Activated T-helper 1 cell treated with anti-CD3 and anti-CD28 coated beads, Interleukin-2, amount 50 U/mL, for 16 hours (primary cell): ENCODE measurements around the gene TAF12.
A peak's percentile ranks its signal among the peaks of the same experiment; 100 is the strongest.
"Not testable (repeated sequence)": the region's sequence is repeated elsewhere in the genome, so short reads cannot be mapped to it uniquely, and the experiment has no call there.

Experiments
- DNase-seq, 2 donors: peaks; one replicate each; pipeline ENCODE4 v3.0.0-alpha.2; 2020; ENCODE audit warnings: low read depth in 1 of 2, low spot score in 1 of 2

Gene TAF12, protein sequence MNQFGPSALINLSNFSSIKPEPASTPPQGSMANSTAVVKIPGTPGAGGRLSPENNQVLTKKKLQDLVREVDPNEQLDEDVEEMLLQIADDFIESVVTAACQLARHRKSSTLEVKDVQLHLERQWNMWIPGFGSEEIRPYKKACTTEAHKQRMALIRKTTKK

DNA sequence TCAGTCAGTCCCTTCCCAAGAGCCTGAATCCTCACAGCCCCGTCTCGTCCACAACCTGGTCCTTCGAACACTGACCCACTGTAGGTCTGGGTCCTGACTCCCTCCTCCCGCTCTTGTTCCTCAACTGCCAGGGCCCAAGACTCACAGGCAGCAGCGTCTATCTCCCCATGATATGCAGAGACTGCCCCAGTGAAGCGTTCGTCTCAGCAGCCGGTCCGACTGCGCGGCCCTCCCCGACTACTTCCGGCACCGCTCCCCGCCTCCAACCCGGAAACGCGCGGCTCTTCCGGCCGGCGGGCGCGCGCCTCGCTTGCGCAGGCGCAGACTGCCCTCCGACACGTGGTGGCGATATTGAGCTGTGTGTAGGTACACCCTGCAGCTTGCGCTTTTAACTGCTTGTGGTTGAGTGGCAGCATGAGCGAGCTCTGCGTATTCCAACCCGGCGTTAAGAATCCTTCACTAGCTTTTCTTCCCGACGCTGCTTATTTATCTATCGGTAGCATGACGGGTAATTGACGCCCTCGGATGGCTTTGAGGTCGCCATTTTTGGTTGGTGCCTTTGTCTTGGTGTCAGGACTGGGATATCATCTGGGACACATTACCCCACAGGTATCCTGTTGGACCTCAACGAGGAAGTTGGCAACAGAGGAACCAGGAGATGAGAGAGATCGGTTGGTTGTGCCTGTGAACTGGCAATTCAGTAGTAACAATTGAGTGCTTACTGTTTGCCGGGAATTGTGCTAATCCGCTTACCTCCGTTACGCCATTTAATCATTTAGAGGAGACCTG is at the start of gene TAF12:
Gene TAF12 (minus strand): TSS at position 221 of the 789 bp plus-strand sequence. CDS start 20,986 bp downstream, outside the sequence.
- peak; percentile 78 to 90 for DNase-seq

DNA sequence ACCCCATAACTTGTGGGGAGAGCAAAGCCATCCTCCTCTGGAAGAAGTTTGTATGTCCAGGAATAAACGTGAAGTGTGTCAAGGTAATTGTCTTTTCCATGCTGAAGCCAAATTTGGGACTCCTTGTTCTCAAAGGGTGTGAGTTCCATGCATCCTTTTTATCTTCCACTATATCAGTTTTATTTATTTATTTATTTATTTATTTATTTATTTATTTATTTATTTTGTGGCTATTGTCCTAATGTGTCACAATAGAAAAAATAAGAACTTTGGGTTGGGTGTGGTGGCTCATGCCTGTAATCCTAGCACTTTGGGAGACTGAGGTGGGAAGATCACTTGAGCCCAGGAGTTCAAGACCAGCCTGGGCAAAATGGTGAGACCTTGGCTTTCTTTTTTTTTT is 48.8 kb upstream of the TAF12 start:
- DNase-seq = not testable (repeated sequence)

DNA sequence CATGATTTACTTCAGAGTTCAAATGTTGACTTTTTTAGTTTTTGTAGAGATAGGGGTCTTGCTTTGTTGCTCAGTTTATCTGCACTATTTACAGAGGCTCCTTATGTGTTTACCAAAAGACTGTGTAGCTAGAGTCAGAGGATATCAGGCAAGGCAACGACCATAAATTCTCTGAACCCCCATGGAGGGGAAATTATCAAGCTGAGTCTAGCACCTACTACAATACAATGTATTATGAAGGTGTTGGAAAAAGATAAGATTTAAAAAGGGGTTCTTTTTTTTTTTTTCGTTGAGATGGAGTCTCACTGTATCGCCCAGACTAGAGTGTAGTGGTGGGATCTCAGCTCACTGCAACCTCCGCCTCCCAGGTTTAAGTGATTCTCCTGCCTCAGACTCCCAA is 42.1 kb upstream of the TAF12 start:
- no peak for DNase-seq

DNA sequence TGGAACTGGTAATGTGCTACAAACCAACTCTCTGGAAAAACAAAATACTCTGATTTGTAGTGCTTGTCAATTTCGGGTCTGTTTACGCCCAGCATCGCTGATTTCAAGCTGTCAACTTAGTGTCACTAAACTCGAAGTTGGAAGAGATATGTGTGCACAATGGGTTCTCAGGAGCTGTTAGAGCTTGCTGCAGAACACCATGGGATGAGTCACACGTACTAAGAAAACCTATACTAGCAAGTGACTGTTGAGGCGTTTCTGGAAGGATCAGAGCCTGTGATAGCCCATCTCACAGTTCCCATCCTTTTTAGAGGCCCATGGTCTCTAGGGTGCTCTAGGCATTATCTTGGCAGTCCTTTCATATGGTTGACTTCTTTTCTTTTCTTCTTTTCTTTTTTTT is 40.0 kb upstream of the TAF12 start:
- no peak for DNase-seq

DNA sequence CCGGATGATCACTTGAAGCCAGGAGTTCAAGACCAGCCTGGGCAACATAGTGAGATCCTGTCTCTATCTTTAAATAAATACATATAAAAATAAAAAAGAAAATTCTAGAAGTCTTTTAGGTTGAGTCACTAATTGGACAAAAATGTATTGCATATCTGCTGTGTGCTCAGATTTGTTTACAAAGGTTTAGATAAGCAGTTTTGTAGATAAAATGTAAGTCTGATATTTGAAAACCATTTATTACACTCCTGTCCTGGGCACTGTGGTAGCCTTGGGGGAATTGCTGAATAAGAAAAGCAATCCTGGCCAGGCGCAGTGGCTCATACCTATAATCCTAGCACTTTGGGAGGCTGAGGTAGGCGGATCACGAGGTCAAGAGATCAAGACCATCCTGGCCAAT is 37.3 kb upstream of the TAF12 start:
- DNase-seq = no peak

DNA sequence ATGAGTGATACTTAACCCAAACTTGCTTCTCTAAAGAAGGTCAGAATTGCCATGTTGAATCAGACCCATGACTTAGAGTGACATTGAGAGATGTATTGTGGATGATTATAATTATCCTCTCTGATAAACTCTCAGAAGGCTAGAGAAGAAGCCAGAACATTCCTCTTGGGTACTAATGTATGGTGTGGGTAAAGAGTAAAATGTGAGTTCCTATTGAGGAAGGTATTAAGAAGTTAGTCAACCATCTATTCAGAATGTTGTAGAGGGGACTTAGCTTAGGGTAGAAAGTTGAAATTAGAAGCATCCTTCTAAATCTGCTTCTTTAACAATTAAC is 33.0 kb upstream of the TAF12 start:
- DNase-seq = no peak

DNA sequence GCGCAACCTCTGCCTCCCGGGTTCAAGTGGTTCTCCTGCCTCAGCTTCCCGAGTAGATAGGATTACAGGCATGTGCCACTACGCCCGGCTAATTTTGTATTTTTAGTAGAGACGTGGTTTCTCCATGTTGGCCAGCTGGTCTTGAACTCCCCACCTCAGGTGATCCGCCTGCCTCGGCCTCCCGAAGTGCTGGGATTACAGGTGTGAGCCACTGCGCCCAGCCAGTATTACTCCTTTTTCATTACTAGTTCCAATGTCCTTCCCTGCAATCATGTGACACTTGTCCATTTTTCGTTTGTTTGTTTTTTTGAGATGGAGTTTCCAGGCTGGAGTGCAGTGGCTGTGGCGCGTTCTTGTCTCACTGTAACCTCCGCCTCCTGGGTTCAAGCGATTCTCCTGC is 30.1 kb upstream of the TAF12 start:
- not testable (repeated sequence) for DNase-seq

DNA sequence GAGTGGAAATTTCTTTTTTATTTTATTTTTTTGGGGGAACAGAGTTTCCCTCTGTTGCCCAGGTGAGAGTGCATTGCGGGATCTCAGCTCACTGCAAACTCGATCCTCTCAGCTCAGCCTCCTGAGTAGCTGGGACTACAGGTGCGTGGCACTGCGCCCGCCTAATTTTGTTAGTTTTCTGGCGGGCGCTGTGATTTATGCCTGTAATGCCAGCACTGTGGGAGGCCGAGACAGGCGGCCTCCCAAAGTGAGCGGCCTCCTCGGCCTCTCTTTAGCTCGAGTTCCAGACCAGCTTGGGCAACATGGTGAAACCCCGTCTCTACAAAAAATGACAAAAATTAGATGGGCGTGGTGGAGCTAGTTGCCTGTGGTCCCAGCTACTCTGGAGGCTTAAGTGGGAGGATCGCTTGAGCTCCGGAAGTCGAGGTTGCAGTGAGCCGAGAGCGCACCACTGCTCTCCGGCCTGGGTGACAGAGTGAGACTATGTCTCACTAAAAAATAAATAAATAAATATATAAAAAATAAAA is 28.4 kb upstream of the TAF12 start:
- DNase-seq = no peak

DNA sequence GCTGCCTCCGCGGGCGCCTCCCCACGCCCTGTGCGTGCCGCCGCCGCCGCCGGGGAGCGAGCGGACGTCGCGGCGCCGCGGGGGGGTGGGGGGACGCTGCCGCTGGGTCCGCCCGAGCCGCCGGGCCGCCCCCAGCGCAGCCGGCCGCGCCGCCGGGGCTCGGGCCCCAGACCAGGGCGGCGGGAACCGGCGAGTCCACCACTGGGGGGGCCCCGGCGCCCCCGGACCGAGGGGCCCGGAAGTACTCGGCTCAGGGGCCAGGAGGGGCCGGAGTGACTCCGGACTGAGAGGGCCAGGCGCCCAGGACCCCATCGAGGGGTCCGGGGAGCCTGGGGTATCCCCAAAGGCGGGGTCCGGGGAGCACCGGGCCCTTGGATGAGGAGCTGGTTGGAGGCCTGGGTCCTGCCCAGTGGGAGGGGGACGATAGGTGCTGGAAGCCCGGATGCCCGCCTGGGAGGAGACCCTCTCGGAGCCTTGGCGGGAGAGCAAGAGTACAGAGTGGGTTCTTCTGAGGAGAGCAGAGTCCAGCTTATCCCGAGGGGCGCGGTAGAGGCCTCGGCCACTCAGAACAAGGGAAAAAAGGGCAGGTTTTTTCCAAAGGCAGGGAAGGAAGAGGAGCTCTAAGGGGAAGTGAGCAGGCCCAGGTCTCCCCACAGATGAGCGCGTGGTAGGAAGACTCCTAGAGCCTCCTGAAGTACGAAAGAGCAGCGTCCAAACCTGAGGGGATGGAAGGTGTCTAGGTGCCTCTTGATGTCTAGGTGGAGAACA is 26.3 kb upstream of the TAF12 start:
- peak; percentile 6 to 14 for DNase-seq

DNA sequence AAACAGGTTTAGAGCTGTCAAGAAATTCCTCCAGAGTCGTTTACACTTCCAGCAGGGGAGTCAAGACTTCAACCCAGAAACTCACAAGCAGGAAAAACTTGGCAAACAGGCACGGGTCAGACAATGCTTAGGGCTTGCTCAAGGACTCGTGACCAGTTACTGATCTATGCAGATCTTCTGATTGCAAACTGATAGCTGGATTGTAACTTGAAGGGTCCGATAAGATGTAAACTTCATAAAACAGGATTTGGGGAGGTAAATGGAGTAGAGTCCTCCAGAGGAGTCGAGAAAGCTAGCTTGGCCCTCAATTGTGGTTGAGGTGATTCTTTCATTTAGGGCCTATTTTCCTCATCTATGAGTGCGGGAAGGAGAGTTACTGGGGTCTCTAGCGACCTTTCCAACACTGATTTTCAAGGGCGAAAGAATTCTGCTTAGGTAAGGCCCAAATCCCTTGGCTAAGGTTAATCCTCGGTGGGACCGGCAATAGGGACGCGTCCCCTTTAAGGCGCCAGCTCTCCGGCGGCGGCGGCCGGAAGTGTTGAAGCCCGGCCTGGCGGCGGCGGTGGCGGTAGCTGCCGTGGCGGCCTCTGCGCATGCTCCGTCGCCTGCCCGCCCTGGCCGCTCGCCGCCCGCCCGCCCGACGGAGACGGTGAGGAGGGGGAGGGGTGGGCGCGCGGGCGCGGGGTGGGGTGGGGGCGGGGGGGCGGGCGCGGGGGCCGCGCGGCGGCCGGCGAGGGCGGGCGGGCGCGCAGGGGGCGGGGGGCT is 25.5 kb upstream of the TAF12 start, which contains the start of gene GMEB1:
Gene GMEB1 (plus strand): TSS at position 594 of the 765 bp plus-strand sequence. CDS start 14,829 bp downstream, outside the sequence.
- peak; percentile 61 to 81 for DNase-seq

DNA sequence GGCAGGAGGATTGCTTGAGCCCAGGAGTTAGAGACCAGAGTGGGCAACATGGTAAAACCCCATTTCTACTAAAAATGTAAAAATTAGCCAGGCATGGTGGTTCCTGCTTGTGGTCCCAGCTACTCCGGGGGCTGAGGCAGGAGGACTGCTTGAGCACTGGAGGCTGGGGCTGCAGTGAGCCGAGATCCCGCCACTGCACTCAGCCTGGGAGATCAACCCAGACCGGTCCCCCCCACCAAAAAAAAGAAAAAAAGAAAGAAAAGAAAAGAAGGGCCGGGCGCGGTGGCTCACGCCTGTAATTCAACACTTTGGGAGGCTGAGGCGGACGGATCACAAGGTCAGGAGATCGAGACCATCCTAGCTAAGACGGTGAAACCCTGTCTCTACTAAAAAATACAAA is 23.9 kb upstream of the TAF12 start:
- no peak for DNase-seq

DNA sequence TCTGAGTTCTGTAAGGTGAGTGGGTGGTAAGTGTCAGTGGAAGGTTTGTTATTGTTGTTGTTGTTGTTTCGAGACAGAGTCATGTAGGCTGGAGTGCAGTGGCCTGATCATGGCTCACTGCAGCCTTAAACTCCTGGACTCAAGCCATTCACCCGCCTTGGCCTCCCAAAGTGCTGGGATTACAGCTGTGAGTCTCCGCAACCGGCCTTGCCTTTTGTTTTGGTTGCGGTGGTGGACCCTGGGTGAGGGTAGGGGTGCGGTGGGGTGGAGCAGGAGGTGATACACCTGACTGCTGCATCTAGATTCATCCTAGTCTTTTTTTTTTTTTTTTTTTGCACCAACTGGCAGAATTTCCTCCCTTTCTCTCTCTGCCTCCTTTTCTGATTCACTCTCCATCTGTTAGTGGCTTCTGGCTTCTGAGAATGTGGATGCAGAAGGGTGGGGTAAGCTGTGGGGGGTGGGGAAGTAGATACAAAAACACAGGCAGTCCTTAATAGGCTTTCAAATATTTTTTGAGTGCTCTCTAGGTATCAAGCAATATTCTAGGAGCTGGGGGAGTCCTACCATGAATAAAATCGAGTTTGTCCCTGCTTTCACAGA is 21.1 kb upstream of the TAF12 start:
- no peak for DNase-seq

DNA sequence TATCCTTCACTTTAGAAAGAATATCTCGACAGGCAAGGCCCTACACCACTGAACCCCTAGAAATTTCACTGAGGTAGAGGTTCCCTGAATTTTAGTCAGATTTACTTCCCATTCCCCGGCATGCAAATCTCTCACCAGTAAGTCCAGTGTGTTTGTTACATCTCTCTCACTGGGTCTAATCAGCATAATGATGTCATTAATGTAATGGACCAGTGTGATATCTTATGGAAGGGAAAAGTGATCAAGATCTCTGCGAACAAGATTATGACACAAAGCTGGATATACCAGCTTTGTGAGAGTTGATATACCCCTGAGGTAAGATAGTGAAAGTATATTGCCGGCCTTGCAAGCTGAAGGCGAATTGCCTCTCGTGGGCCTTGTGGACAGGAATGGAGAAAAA is 13.5 kb upstream of the TAF12 start:
- no peak for DNase-seq

DNA sequence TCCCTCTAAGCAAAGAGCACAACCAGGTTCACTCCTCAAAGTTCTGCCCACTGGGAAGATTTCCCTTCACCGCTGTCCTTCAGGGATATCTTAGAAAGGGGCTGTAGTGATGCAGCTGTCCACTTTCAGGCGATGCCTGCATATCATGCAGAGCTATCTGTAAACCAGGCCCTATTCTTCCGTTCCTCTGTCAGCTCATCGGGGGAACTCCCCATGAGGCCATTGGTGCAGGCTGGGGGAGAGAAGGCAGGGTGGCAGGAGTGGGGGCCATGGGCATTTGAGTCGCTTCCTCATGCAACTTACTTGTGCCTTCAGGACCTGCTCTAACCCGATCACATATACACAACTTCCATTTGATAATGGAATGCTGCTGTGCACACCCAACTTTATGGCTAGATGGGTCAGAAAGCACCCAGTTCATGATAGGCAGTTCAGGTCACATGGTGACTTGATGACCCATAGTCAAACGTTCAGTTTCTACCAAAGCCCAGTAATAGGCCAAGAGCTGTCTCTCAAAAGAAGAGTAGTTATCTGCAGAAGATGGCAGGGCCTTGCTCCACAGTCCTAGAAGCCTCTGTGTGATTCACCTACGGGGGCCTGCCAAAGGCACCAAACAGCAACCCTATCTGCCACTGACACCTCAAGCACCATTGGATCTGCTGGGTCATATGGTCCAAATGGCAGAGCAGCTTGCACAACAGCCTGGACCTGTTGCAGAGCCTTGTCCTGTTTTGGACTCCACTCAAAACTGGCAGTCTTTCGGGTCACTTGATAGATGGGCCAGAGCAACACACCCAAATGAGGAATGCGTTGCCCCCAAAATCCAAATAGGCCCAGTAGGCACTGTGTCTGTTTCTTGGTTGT is 12.8 kb upstream of the TAF12 start:
- DNase-seq = not testable (repeated sequence)

DNA sequence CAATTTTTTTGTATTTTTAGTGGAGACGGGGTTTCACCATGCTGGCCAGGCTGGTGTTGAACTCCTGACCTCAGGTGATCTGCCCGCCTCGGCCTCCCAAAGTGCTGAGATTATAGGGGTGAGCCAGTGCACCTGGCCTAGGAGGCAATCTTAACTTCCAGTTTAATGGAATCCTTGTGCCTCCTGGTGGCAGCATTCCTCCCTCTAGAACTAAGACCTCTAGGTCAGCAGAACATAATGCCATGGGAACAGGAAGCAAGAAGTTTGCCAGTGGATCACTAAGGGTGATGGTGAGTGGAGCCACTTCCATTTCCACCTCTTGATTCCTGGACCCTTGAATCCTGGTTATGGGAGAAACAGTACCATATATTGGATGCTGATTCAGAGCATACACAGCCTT is 11.0 kb upstream of the TAF12 start:
- DNase-seq = not testable (repeated sequence)

DNA sequence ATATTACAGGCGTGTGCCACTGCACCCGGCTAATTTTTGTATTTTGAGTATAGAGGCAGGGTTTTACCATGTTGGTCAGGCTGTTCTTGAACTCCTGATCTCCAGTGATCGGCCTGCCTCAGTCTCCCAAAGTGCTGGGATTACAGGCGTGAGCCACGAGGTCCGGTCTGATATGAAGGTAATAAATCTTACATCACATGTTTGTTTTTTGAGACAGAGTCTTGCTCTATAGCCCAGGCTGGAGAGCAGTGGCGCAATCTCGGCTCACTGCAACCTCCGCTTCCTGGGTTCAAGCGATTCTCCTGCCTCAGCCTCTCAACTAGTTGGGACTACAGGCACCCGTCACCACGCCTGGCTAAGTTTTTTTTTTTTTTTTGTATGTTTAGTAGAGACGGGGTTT is 10.2 kb upstream of the TAF12 start:
- DNase-seq = not testable (repeated sequence)

DNA sequence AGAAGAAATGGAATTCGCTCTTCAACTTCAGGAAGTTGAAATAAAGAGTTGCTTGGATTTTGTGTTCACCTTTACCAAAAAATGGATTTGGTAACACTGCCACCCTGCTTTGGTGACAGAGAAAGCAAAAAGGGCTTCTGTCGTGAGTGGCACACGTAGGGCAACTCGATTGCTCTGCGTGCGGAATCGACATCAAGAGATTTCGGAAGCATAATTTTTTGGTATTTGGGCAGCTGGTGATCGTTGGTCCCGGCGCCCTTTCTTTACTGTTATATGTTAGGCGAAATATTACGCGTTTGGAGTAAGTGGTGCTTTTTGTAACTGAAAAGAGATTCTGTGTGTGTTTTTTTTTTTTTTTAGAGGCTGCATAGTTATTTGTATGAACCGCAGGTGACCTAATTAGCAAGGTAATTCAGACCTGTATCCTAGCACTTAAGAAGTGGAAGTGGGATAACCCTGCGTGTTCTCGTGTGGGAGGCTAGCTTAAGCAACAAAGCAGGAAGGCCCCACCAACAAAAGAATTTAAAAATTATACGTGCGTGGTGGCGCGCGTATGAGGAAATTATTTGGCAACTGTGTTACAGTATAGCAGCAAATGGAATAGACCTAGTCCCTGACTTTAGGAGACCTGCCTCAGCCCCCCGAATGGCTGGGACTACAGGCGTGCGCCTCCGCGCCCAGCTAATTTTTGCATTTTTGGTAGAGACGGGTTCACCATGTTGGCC is 5.8 kb upstream of the TAF12 start, which contains the start of gene RNU11:
Gene RNU11 (plus strand): TSS at position 127 of the 725 bp plus-strand sequence.
- DNase-seq = peak; percentile 74 to 82

DNA sequence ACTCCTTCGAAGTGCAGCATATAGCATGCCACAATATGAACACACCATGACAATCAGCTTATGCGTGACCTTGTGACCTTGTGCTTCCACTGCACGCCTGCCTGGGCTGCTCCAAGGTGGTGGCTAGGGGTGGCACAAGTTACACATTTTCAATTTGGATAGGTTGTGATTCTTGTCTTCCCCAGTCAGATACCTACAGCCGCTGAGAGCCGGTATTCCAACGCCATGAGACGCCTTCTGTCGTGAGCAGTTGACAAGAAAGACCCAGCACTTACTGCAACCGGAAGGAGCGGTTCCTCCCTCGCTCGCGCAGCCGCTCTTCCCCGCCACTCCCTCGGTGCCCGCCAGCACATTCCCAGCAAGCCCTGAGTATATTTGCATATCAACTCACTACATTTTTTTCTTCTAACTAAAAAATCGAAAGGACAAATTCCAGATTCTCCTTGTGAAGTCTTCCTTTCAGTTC is 5.2 kb upstream of the TAF12 start:
- DNase-seq = peak; percentile 71 to 83

DNA sequence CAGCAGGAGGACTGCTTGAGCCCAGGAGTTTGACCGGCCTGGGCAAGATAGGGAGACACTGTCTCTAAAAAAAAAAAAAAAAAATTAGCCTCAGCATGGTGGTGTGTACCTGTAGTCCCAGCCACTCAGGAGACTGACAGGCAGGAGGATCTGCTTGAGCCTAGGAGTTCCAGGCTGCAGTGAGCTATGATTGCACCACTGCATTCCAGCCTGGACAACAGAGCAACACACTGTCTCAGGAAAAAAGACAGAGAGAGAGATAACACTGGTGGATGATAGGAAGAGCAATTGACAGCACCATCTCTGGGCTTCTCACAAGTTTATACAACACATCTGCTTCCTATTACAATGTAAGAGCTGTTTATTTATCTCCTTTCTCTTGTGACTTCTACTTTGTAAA is 3.2 kb upstream of the TAF12 start:
- DNase-seq = no peak
